HG03439 (cell line): ENCODE results near the gene KY.

Experiments used
- ATAC-seq: cut with Tn5 transposase; IDR thresholded peaks from one replicate; pipeline ENCODE4 v1.9.1; 2021; ENCODE audit warnings: mild to moderate bottlenecking, moderate library complexity; ENCODE audit not compliant: unreplicated experiment

Gene KY, protein sequence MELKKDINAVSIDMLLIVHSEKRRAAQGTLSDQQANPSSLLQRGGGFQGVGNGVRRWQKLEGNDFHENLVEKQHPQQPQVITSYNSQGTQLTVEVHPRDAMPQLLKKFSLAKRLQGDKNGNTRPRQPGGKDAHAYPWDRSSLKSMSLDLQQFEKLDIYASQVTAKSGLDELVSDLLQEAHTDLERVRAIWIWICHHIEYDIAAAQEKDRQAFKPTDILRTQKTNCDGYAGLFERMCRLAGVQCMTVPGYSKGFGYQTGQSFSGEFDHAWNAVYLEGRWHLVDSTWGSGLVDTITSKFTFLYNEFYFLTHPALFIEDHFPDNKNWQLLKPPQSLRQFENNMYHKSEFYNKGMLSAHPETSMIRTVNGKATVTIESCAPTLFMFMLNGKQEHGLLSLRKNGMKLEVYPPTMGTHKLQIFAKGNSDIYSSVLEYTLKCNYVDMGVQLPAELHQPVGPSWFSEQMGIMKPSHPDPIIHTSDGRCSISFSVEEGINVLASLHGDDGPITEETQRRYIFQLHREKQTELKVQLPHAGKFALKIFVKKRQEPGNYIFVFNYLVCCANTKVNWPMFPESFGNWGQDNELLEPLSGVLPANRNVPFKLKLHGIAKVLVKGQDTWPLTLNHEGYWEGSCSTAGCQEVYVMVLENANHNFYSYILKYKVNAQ

DNA sequence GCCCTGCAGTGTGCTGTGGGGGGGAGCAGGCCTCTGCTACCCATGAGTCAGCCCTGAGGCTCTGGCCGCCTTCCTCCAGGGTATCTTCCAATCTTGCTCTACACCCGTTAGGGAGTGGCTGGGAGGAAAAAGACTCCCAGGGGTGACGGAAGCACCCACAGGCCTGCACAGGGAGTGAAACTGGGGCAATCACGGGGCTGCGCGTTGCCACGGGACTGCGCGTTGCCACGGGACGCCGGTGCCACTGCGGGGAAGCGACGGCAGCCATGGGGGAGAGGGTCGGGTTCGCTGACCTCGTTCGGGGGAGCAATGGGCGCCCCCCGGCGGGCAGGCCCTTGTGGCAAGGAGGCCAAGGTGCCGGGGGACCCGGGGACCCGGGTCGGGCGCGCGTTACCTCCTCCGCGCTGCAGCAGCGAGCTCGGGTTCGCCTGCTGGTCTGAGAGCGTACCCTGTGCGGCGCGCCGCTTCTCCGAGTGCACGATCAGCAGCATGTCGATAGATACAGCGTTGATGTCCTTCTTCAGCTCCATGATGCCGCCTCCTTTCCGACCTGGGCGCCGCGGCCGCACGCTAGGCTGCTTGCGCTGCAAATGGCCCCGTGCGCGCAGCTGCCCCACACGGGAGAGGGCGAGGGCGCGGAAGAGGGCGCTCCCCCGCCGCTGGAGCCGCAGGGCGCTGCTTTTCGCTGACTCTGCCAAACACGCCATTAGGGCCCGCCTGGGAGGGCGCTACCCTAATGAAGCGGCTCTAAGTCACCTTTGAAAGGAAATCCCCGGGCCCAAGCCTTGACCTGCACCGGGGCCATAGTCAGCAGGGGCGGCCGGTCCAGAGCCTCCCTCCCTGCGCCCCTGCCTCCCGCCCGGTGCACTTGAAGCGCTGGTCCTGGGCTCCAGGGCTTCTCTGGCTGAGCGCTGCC is at the start of gene KY:
Gene KY (minus strand): TSS at position 592 of the 916 bp plus-strand sequence. CDS start 62 bp downstream, at position 530.
- ATAC-seq: no peak

GRCh38 chr3:134699721-134700120 is 48.9 kb upstream of the KY start:
- no peak for ATAC-seq

DNA sequence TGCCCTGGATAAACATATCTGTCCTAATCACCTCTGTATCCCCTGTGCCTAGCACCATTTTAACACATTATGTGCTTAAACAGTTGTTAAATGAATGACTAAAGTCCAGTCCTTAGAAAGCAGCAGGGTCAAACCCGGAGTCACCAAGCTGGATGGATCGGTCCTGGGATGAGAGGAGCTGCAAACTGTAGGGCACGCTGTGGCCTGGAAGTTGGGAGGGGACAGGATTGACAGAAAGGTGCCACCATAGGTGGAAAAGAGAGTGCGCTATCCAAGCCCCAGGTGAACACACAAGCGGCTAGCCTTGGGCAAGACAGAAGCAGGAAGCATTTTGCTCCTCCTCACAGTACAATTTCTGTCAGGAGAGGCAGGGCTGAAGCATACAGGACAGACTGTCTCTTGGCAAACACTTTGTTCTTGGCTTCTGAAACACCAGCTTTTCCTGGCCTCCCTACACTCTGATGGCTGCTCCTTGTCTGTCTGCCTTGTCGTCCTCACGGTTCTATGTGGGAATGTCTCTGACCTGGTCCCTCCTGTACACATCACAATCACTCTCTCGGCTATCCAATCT is 48.4 kb upstream of the KY start:
- ATAC-seq: no peak

GRCh38 chr3:134697830-134698689 is 47.2 kb upstream of the KY start:
- ATAC-seq: no peak

- no peak for ATAC-seq
Measured at GRCh38 chr3:134696155-134696554, 45.3 kb upstream of the KY start.

GRCh38 chr3:134694946-134695543 is 44.2 kb upstream of the KY start:
- ATAC-seq: no peak

DNA sequence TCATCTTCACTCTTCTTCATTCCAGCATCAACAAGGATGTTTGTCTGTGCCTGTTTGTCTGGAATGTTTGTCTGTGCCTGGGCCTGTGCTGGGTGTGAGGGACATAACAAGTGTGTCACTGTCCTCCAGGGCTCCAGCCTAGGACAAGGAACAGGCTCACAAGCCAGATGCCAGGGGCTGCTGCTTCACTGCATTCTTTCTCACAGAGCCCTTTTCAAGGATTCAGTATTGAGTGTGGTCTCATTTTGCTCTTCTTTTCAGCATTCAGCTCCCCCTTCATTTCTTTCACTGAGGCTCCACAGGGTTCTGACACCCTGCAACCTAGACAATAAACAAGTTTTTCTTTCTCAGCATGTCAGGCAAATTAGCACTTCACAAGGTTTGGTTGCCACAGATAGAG is 43.6 kb upstream of the KY start:
- ATAC-seq: no peak

GRCh38 chr3:134693804-134694203 is 43.0 kb upstream of the KY start:
- ATAC-seq: no peak

DNA sequence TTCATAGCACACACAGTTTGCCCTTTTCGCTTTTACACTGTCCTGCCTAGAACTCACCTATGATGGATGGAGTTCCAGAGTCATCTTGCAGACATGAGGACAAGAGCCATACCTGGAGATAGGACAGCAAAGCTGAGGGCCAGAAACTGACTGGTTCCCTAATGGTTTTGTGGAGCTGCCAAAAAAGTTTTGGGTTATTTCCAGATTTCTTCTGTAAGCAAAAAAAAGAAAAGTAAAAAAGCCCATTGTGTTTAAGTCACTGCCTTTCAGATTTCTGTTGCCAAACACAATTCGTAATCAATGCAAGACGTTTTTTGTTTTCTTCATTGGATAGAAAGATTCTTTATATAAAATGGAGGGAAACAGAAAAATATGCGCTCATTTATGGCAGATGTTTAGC is 42.4 kb upstream of the KY start:
- no peak for ATAC-seq

DNA sequence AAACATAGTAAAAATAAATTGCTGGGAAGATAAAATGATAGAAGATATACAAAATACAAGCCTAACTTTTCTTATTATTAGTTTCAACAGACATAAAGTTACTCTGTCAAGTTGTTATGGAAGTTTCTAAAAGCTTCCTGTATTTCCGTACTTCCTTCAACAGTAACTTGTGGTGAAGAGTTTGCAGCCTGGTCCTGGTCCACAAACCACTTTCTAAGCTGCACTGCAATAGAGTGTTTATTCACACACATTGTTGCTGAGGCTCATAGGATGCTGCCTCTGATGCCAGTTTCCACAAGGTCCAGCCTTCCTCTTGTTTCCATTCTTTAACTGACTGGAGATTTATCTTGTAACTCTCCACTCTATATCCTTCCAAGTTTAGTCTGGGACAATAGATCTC is 39.4 kb upstream of the KY start:
- no peak for ATAC-seq

- ATAC-seq: no peak
Measured at GRCh38 chr3:134687642-134688041, 36.8 kb upstream of the KY start.

DNA sequence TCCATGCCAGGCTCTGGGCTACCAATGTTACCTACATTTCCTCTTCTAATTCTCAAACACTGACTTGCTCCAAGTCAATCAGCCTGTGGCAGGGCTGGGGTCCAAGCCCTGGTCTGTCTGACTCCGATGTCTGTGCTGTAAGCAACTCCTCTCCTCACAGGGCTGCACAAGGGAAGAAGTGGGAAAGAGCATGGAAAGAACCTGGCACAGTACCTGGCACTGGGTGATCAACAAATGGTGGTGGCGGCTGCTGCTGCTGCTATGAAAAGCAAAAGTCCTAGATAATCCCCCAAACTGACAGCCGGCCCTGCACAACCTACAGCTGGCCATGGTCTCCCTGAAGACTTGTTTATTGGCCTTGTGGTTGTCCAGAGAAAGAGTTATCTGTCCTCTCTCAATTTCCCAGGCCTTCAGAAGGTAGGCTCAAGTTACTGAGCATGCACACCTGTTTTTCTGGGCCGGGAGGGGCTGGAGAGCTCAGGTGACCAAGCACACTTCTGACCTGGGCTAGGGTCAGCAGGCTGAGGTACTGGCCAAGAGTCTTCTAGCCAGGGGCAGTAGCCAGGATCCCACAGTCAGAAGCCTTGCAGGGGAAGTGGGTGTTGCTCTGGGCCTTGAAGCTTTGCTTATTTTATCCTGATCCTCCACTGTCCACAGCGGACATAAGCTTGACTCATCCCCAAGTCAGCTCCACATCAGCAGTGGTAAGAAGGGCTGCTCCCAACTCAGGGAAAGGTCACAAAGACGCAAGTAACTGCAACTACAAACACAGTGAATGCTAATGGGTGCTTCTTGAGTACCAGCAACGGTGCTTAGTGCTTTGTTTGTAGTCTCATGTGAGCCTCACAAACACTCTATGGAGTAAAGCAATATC is 35.3 kb upstream of the KY start:
- ATAC-seq: no peak

GRCh38 chr3:134682196-134682880 is 31.5 kb upstream of the KY start:
- no peak for ATAC-seq

DNA sequence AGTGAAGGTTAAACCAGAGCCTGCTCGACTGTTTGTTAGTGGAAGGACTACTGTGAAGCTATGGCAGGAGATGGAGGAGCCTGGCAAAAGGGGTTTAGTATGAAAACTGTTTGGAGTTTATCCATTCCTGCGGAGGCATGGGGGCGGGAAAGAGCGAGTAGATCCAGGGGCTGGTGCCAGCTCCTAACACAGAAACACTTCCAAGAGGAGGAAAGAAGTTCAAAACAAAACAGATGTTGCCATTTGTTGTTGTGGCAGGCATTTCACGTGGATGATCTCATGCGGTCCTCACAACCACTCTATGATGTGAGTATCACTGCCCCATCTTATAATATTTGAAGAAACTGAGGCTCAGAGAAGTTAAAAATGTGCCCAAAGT is 30.7 kb upstream of the KY start:
- no peak for ATAC-seq

DNA sequence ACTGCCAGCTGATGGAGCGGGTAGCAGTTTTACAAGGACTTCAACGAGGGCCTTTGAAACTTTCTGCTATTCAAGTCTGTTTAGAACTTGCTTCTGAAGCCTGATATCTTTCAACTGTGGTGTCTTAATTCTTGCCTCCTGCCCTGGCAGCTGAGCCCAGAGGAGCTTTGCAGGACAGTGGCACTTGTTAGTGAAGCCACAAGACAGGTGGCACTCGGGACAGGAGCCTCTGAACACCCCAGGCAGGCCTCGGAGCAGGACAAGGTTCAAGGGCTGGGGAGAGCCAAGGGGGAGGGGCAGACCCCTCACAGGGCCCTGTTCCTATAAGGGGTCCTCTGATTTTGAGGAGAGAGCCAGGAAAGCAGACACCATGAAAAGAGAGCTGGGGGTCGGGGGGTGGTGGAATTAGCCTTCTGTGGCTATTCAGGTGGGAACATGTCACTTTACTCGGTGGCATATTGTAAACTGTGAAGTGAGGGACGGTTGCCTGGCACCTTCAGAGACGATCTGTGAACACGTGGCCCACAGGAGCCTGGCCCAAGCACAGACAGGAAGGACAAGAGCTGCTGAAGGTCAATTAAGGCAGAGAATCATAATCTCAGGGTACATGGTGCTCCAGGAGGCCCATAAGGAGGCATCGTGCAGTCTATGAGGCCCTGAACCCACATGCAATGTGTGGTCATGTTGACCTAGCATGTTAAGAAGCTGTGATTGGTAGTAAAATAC is 30.1 kb upstream of the KY start:
- no peak for ATAC-seq

GRCh38 chr3:134677987-134678308 is 27.1 kb upstream of the KY start:
- no peak for ATAC-seq

GRCh38 chr3:134677196-134677986 is 26.6 kb upstream of the KY start:
- no peak for ATAC-seq
